ENCODE data around the gene LSG1.
"Not testable (repeated sequence)": the region's sequence is repeated elsewhere in the genome, so short reads cannot be mapped to it uniquely, and the experiment has no call there.

GRCh38 chr3:194605314-194605713 is 66.7 kb downstream of the LSG1 start:
- not testable (repeated sequence) for TF ChIP-seq CTCF, POLR2A (IDR thresholded peaks at IDR 0.05)

Data from right lobe of liver (tissue), 4 donors.